Psoas muscle (tissue), 8 donors: ENCODE data around the gene RNF167. TPM values are rescaled to one million over a fixed set of nuclear protein-coding genes. Genes with fewer than 3 reads are reported as not detected.

ENCODE experiments used
- ATAC-seq, 4 donors: fragments of 200-7000 bp; cut with Tn5 transposase; one replicate each; pipeline ENCODE4 v1.9.1; 2020; ENCODE audit warnings: moderate library complexity in 3 of 4, mild to moderate bottlenecking in 2 of 4
- DNase-seq, 2 donors: peaks; one replicate each; pipeline ENCODE4 v3.0.0-alpha.2; 2020
- H3K27ac ChIP-seq: fragments of 200-600 bp; one replicate; pipeline ENCODE4 v1.8.0; 2022
- H3K27me3 ChIP-seq, 3 donors: fragments of 200-600 bp in 1 of 3; one replicate each; pipeline versions ENCODE4 v1.6.1 to v1.8.0; 2013 to 2022; ENCODE audit warnings: low read length in 2 of 3, mild to moderate bottlenecking in 2 of 3, moderate library complexity in 1 of 3; ENCODE audit not compliant: insufficient read depth in 3 of 3
- H3K36me3 ChIP-seq, 2 donors: fragments of 200-600 bp in 1 of 2; one replicate each; pipeline versions ENCODE4 v1.6.1 to v1.8.0; 2013 to 2022; ENCODE audit warnings: low read depth in 1 of 2, mild to moderate bottlenecking in 1 of 2, moderate library complexity in 1 of 2; ENCODE audit not compliant: insufficient read depth in 1 of 2
- H3K4me1 ChIP-seq: fragments of 200-600 bp; one replicate; pipeline ENCODE4 v1.8.0; 2022
- H3K4me3 ChIP-seq: fragments of 200-600 bp; one replicate; pipeline ENCODE4 v1.8.0; 2022; ENCODE audit warnings: mild to moderate bottlenecking
- H3K9me3 ChIP-seq: fragments of 200-600 bp; one replicate; pipeline ENCODE4 v1.8.0; 2022
- WGBS, 3 donors: extraction: QIAGEN DNeasy Blood & Tissue Kit; methylation state at CpG; one replicate each; pipeline versions ENCODE4 v1.1.6 to v1.1.7; 2013; 5-methylcytosine and 5-hydroxymethylcytosine counted together
- intact Hi-C, 2 donors: fragments of 100-400 bp; cut with DNase I; formaldehyde crosslinking; loops; one replicate each; pipeline versions ENCODE4 v1.11.0 to v1.14.2; 2022
- polyA plus RNA-seq, 3 donors: library from polyadenylated mRNA; stranded (reverse); fragments of 200-250 nt; gene quantifications; one replicate each; pipeline ENCODE4 v1.2.3, GENCODE V29; 2013
- total RNA-seq, 4 donors: library from RNA; stranded (reverse); fragmentation: NEBNext Ultra II Directional in 2 of 4; extraction: Animal tissue kit (Norgen Biotek cat#: 25700) in 2 of 4; gene quantifications; one replicate each; pipeline versions ENCODE4 v1.2.1 to v1.2.4, GENCODE V29; 2021 to 2023
- TF ChIP-seq, protein P1 (sequence below): fragments of 200-600 bp; IDR thresholded peaks from one replicate; pipeline ENCODE4 v1.8.0; 2022; ENCODE audit warnings: antibody characterized with exemption
- donor health status: healthy with polysubstance abuse.
- donor health status: DM: no; HTN: no; CAD: no; lungs with moderate emphysema.
- donor health status: Bipolar disorder and iron deficiency.
- donor health status: healthy.
- donor health status: DM: yes; HTN: yes; CAD: no.
- donor health status: DM: no; HTN: no; CAD: no.
- donor health status: DM: no; HTN: no; CAD: no.
- donor health status: DM: yes; HTN: yes; CAD: no.

RNF167 gene
- total and polyA plus RNA-seq, 7 donors, result 85.1 to 151 (median 88.1) TPM

DNA sequence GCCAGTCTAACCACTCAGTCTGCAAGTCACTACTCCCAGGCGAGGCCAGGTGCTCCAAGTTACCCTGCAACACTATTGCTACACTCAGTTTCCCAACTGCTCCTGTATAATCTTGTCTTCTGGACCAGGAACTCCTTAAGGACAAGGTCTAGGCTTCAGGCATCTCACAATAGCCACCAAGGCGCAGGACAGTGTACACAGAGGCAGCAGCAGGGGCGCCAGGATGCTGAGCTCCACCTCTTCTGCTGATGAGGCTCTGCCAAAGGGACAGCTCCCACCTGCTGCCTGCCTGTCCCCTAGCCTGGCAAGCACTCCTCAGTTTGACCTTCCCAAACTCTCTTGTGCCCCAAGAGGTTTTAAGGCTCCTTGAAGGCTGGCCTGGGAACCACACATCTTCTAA is 3.6 kb upstream of the RNF167 start:
- Histone ChIP-seq H3K9me3 (no peaks in the 10 kb centered on the region), H3K4me1 (peaks cover 43% of the 10 kb centered on the region), H3K36me3 (peaks cover 0 to 30% of the 10 kb centered on the region in 2 donors), H3K27me3 (no peaks in the 10 kb centered on the region), H3K27ac (peak overlapping the region; percentile 95), H3K4me3 (peak overlapping the region; percentile 7)
- ATAC-seq (peak in 1 of 4 donors; percentile 23), DNase-seq (peak in 1 of 2 donors; percentile 56)
- TF ChIP-seq, protein P1, sequence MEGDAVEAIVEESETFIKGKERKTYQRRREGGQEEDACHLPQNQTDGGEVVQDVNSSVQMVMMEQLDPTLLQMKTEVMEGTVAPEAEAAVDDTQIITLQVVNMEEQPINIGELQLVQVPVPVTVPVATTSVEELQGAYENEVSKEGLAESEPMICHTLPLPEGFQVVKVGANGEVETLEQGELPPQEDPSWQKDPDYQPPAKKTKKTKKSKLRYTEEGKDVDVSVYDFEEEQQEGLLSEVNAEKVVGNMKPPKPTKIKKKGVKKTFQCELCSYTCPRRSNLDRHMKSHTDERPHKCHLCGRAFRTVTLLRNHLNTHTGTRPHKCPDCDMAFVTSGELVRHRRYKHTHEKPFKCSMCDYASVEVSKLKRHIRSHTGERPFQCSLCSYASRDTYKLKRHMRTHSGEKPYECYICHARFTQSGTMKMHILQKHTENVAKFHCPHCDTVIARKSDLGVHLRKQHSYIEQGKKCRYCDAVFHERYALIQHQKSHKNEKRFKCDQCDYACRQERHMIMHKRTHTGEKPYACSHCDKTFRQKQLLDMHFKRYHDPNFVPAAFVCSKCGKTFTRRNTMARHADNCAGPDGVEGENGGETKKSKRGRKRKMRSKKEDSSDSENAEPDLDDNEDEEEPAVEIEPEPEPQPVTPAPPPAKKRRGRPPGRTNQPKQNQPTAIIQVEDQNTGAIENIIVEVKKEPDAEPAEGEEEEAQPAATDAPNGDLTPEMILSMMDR, result no peak
- intact Hi-C loops, result loop anchor here (5.0 kb wide), 2 partner anchors 46 to 141 kb away; partner anchors contain the start of gene ZFP3 (in 1 of the 2)
- WGBS, 3 donors, result 39 to 68% (median 47%) methylated on average over 3 of the region's 3 CpGs

DNA sequence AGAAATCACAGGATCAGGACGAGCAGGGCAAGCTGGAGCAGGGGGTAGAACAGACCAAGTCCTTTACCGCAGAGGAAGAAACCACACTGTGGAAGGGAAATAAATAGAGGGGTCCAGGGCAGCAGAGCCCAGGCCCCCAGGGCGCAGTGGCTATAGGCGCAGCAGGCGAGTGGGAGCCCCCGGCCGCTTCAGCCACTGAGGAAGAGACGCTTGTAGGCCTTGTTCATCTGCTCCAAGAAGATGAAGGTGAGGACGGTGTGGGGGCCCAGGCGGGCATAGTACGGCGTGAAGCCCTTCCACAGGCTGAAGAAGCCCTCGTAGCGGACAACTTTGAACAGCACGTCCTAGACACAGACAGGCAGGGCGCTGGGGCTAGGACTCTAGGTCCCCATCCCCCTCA is 2.5 kb upstream of the RNF167 start:
- H3K4me1 ChIP-seq, result peaks cover 46% of the 10 kb centered on the region
- H3K36me3 ChIP-seq, result peaks cover 0 to 37% of the 10 kb centered on the region in 2 donors
- no peaks in the 10 kb centered on the region for H3K9me3 ChIP-seq
- peak overlapping the region; percentile 95 for H3K27ac ChIP-seq
- WGBS, 3 donors, result 86 to 92% (median 88%) methylated on average over 16 of the region's 16 CpGs
- ATAC-seq, result no peak
- intact Hi-C loops, result loop anchor here (5.0 kb wide), 2 partner anchors 45 to 140 kb away; partner anchors contain the start of gene ZFP3 (in 1 of the 2)
- peak in 1 of 2 donors; percentile 50 for DNase-seq
- H3K4me3 ChIP-seq, result no peak overlapping the region
- TF ChIP-seq, protein P1, result no peak
- no peaks in the 10 kb centered on the region for H3K27me3 ChIP-seq

- Histone ChIP-seq H3K27ac (peak overlapping the region; percentile 95), H3K27me3 (no peaks in the 10 kb centered on the region), H3K9me3 (no peaks in the 10 kb centered on the region), H3K36me3 (peaks cover 0 to 42% of the 10 kb centered on the region in 2 donors), H3K4me1 (peaks cover 46% of the 10 kb centered on the region), H3K4me3 (peak overlapping the region; percentile 80)
- DNase-seq (no peak), ATAC-seq (no peak)
- intact Hi-C loops, result loop anchor here (5.0 kb wide), 2 partner anchors 44 to 139 kb away; partner anchors contain the start of gene ZFP3 (in 1 of the 2)
- TF ChIP-seq, protein P1, result no peak
- WGBS, 3 donors, result 73 to 92% (median 79%) methylated on average over 11 of the region's 11 CpGs
These were observed 2.0 kb upstream of the RNF167 start for GRCh38 chr17:4938069-4938491.

DNA sequence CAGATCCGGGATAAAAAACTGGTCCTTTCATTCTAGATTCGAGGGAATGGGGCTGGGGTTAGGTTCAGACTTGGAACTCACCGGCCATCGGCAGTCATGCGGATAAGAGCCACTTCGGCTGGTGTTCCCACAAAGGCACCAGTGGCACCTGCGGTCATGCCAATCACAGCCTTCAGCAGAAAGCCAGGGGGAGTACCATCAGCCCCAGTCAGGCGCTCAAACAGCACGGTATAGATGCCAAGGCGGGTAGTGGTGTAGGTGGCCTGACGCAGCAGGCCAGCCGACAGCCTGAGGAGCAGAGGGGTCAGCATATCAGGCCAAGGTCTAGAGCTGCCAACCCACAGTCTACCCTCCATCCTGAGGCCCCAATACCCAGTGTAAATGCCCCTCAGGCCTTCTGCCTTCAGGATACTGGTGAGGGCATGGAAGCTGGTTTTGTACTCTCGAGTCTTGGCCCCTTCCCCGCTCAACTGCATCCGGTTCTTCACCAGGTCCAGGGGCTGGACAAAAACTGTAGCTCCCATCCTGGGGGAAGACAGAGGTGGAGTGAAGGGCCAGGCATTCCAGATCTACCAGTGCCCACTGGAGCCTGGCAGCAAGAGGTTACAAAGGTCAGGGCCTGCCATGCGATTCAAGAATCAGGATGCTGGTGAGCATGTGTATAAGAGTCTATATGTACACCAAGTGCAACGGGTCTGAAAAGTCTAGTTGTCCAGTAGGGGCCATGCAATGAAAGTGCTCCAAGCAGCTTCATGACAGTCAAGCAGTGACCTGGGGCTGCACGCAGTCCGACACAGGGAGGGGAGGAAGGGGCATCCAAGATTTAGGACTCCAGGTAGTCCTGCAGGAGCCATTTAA is 1.2 kb upstream of the RNF167 start:
- H3K36me3 ChIP-seq, result peaks cover 0 to 50% of the 10 kb centered on the region in 2 donors
- DNase-seq (peak in 1 of 2 donors; percentile 58), ATAC-seq (peak in 1 of 4 donors; percentile 12)
- H3K9me3 ChIP-seq, result no peaks in the 10 kb centered on the region
- H3K4me1 ChIP-seq, result peaks cover 46% of the 10 kb centered on the region
- WGBS, 3 donors, result 25 to 41% (median 31%) methylated on average over 19 of the region's 19 CpGs
- peak overlapping the region; percentile 95 for H3K27ac ChIP-seq
- H3K27me3 ChIP-seq, result no peaks in the 10 kb centered on the region
- TF ChIP-seq, protein P1, result no peak
- H3K4me3 ChIP-seq, result peak overlapping the region; percentile 80
- intact Hi-C loops, result loop anchor here (5.0 kb wide), 2 partner anchors 43 to 138 kb away; partner anchors contain the start of gene ZFP3 (in 1 of the 2)
